ENCODE data around the gene PTPRF. TPM values are rescaled to one million over a fixed set of nuclear protein-coding genes. Genes with fewer than 3 reads are reported as not detected.

The PTPRF gene
- total RNA-seq, 2 donors from 2014 or later = 203 to 250 TPM

DNA sequence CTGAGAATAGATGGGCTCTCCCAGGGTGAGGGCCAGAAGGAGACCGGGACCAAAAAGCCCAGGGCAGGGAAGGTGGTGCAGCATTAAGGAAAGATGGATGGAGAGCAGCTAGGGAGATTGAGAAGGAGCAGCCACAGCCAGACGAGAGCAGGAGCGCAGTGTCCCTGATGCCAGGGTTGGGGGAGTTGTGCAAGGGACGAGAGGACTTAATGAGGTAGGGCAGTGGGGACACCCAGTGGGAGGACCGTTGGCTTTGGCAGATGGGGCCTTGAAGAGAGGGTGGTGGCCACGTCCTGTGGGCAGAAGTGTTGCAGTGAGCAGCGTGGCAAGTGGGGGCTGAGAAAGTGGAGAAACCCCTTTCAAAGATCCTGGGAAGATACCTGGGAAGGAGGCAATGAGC, 81.3 kb downstream of the PTPRF start:
- WGBS, 2 experiments (ENCODE audit: insufficient coverage in 1 of 2, insufficient read length in 1 of 2) = 88 to 94% methylated on average over 4 to 7 of the region's 7 CpGs
- Histone ChIP-seq H3K4me3 (ENCODE audit: low read length) (no peak overlapping the region), H3K27me3 (ENCODE audit: control insufficient read depth, insufficient read depth, low read length, poor library complexity, severe bottlenecking) (no peaks in the 10 kb centered on the region), H3K4me1 (ENCODE audit: control insufficient read depth, insufficient read depth, low read length) (no peaks in the 10 kb centered on the region), H3K27ac (ENCODE audit: low read depth, low read length) (no peak overlapping the region), H3K9me3 (ENCODE audit: control insufficient read depth, low read length) (no peaks in the 10 kb centered on the region), H3K9ac (ENCODE audit: extremely low read depth, low read length, poor library complexity, severe bottlenecking) (no peak overlapping the region), H3K36me3 (ENCODE audit: control insufficient read depth, insufficient read depth, low read length) (peaks cover 45% of the 10 kb centered on the region)
- no peak for DNase-seq
- H3K4me1 Mint-ChIP-seq = no peaks in the 10 kb centered on the region
- no peak overlapping the region for H3K27ac Mint-ChIP-seq
- no peak overlapping the region for H3K4me3 Mint-ChIP-seq
- no peaks in the 10 kb centered on the region for H3K9me3 Mint-ChIP-seq
- peaks cover 75% of the 10 kb centered on the region for H3K36me3 Mint-ChIP-seq (ENCODE audit: low read depth)
- TF ChIP-seq, protein P1, sequence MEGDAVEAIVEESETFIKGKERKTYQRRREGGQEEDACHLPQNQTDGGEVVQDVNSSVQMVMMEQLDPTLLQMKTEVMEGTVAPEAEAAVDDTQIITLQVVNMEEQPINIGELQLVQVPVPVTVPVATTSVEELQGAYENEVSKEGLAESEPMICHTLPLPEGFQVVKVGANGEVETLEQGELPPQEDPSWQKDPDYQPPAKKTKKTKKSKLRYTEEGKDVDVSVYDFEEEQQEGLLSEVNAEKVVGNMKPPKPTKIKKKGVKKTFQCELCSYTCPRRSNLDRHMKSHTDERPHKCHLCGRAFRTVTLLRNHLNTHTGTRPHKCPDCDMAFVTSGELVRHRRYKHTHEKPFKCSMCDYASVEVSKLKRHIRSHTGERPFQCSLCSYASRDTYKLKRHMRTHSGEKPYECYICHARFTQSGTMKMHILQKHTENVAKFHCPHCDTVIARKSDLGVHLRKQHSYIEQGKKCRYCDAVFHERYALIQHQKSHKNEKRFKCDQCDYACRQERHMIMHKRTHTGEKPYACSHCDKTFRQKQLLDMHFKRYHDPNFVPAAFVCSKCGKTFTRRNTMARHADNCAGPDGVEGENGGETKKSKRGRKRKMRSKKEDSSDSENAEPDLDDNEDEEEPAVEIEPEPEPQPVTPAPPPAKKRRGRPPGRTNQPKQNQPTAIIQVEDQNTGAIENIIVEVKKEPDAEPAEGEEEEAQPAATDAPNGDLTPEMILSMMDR (conservative IDR thresholded peaks at IDR 0.05) = no peak
- no peaks in the 10 kb centered on the region for H3K27me3 Mint-ChIP-seq (ENCODE audit: insufficient read depth)

DNA sequence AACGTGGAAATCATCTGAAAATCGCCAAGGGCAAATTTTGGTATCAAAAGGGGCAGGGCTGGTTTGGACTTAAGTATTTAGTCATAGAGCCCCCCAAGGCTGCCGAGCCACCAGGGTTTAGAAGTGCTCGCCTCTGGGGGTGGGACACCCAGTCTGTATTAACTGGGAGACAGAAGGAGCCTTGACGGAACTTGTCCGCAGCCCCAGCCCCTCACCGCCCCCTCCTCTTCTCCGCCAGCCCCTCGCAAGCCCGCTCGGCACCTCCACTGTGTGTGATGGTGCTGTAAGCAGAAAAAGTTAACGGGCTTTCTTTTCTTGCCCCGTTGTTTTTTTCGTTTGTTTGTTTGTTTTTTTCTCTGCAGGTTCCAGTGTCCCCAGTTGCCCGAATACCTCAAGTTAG, 81.7 kb downstream of the PTPRF start:
- Histone ChIP-seq H3K4me1 (ENCODE audit: control insufficient read depth, insufficient read depth, low read length) (no peaks in the 10 kb centered on the region), H3K27ac (ENCODE audit: low read depth, low read length) (no peak overlapping the region), H3K9ac (ENCODE audit: extremely low read depth, low read length, poor library complexity, severe bottlenecking) (no peak overlapping the region), H3K27me3 (ENCODE audit: control insufficient read depth, insufficient read depth, low read length, poor library complexity, severe bottlenecking) (no peaks in the 10 kb centered on the region), H3K4me3 (ENCODE audit: low read length) (no peak overlapping the region), H3K9me3 (ENCODE audit: control insufficient read depth, low read length) (no peaks in the 10 kb centered on the region), H3K36me3 (ENCODE audit: control insufficient read depth, insufficient read depth, low read length) (peaks cover 40% of the 10 kb centered on the region)
- TF ChIP-seq, protein P1 (conservative IDR thresholded peaks at IDR 0.05) = no peak
- Mint-ChIP-seq H3K27ac (no peak overlapping the region), H3K9me3 (no peaks in the 10 kb centered on the region), H3K27me3 (ENCODE audit: insufficient read depth) (no peaks in the 10 kb centered on the region), H3K4me1 (no peaks in the 10 kb centered on the region), H3K4me3 (no peak overlapping the region), H3K36me3 (ENCODE audit: low read depth) (peaks cover 73% of the 10 kb centered on the region)
- no peak for DNase-seq
- WGBS, 2 experiments (ENCODE audit: insufficient coverage in 1 of 2, insufficient read length in 1 of 2) = 90% methylated on average over 8 to 15 of the region's 15 CpGs

DNA sequence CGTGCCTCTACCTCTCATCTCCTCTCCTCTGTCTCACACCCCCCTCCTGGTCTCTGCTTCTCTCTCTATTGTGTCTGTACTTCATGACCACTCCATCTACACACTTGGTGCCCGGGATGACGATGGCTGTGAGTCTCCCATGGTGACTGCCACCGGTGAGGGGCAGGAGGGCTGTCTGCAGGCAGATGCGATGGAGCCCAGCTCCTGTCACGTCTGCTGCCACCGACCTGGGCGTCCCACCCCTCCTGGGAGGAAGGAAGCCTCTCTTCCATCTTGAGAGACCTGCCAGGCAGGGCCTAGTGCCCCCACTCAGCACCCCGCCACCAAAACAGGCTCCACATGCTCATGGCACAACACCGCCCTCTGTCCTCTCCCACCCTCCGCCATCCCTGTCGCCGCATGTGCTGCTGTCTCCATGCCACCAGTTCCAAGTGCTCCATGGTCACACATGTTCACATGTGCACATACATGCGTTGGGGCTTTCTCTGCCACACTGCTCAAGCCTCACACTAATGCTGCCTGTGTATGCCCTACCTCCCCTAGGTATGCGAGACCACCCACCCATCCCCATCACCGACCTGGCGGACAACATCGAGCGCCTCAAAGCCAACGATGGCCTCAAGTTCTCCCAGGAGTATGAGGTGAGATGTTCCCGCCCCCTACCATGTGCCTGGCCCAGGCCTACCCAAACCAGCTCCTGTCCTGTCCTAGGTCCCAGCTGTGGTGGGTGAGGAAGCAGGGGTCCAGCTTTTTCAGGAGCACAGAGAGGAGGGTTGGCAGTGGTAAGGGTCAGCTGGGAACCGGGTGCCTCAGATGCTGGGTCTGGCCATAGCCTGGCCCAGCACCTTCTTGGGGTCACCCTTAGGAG, 82.6 kb downstream of the PTPRF start:
- H3K27me3 ChIP-seq (ENCODE audit: control insufficient read depth, insufficient read depth, low read length, poor library complexity, severe bottlenecking) = no peaks in the 10 kb centered on the region
- peaks cover 39% of the 10 kb centered on the region for H3K36me3 ChIP-seq (ENCODE audit: control insufficient read depth, insufficient read depth, low read length)
- no peak overlapping the region for H3K27ac ChIP-seq (ENCODE audit: low read depth, low read length)
- 91 to 98% methylated on average over 9 to 22 of the region's 22 CpGs for WGBS, 2 experiments (ENCODE audit: insufficient coverage in 1 of 2, insufficient read length in 1 of 2)
- peaks cover 75% of the 10 kb centered on the region for H3K36me3 Mint-ChIP-seq (ENCODE audit: low read depth)
- H3K27me3 Mint-ChIP-seq (ENCODE audit: insufficient read depth) = no peaks in the 10 kb centered on the region
- H3K9me3 Mint-ChIP-seq = no peaks in the 10 kb centered on the region
- no peak overlapping the region for H3K4me3 Mint-ChIP-seq
- DNase-seq = no peak
- no peaks in the 10 kb centered on the region for H3K9me3 ChIP-seq (ENCODE audit: control insufficient read depth, low read length)
- no peak overlapping the region for H3K9ac ChIP-seq (ENCODE audit: extremely low read depth, low read length, poor library complexity, severe bottlenecking)
- H3K4me1 Mint-ChIP-seq = no peaks in the 10 kb centered on the region
- H3K27ac Mint-ChIP-seq = peak overlapping the region; percentile 52
- H3K4me1 ChIP-seq (ENCODE audit: control insufficient read depth, insufficient read depth, low read length) = no peaks in the 10 kb centered on the region
- TF ChIP-seq, protein P1 (conservative IDR thresholded peaks at IDR 0.05) = no peak
- no peak overlapping the region for H3K4me3 ChIP-seq (ENCODE audit: low read length)
